CMK (cell line): ENCODE results near the gene GHR.

Source experiments
- DNase-seq: peaks from one replicate; pipeline ENCODE4 v3.0.0-alpha.2; 2010; ENCODE audit warnings: low read depth

Gene GHR

GRCh38 chr5:42516282-42517042 lies 93.2 kb downstream of the GHR start:
- no peak for DNase-seq

GRCh38 chr5:42517164-42517563 lies 93.9 kb downstream of the GHR start:
- no peak for DNase-seq

- no peak for DNase-seq
These were observed 95.5 kb downstream of the GHR start for GRCh38 chr5:42518595-42519221.

GRCh38 chr5:42520203-42520602 lies 97.0 kb downstream of the GHR start:
- DNase-seq = no peak

GRCh38 chr5:42520957-42521356 lies 97.7 kb downstream of the GHR start:
- DNase-seq = no peak

- no peak for DNase-seq
These were observed 98.2 kb downstream of the GHR start for GRCh38 chr5:42521406-42521805.

- no peak for DNase-seq
These were observed 99.5 kb downstream of the GHR start for GRCh38 chr5:42522783-42523182.

GRCh38 chr5:42526179-42526578 lies 102.9 kb downstream of the GHR start:
- no peak for DNase-seq

- no peak for DNase-seq
These were observed 108.4 kb downstream of the GHR start for GRCh38 chr5:42531611-42532010.

- DNase-seq = no peak
These were observed 118.9 kb downstream of the GHR start for GRCh38 chr5:42542106-42542505.

GRCh38 chr5:42543774-42544173 lies 120.5 kb downstream of the GHR start:
- no peak for DNase-seq

- no peak for DNase-seq
These were observed 121.8 kb downstream of the GHR start for GRCh38 chr5:42545038-42545437.

GRCh38 chr5:42547141-42547540 lies 123.9 kb downstream of the GHR start:
- no peak for DNase-seq

GRCh38 chr5:42547894-42548293 lies 124.7 kb downstream of the GHR start:
- no peak for DNase-seq

- no peak for DNase-seq
These were observed 129.4 kb downstream of the GHR start for GRCh38 chr5:42552597-42552996.

- DNase-seq = no peak
These were observed 130.2 kb downstream of the GHR start for GRCh38 chr5:42553461-42553860.

GRCh38 chr5:42555010-42555409 lies 131.8 kb downstream of the GHR start:
- no peak for DNase-seq

- DNase-seq = no peak
These were observed 132.6 kb downstream of the GHR start for GRCh38 chr5:42555797-42556196.

GRCh38 chr5:42557689-42558088 lies 134.4 kb downstream of the GHR start:
- DNase-seq = no peak

GRCh38 chr5:42561656-42562055 lies 138.4 kb downstream of the GHR start:
- DNase-seq = no peak

GRCh38 chr5:42564689-42565356 lies 141.6 kb downstream of the GHR start:
- no peak for DNase-seq

- DNase-seq = no peak
These were observed 143.5 kb downstream of the GHR start for GRCh38 chr5:42566652-42567295.

GRCh38 chr5:42569325-42569724 lies 146.1 kb downstream of the GHR start:
- no peak for DNase-seq
